Ramos (cell line): Measurements from ENCODE around the gene BRSK1.

Experiments used
- in situ Hi-C: fragments of 300-500 bp; cut with MboI; formaldehyde crosslinking; loops from one replicate; pipeline ENCODE4 v1.14.3; 2022; ENCODE audit warnings: low sequenced_read_pairs; ENCODE audit not compliant: unreplicated experiment

The BRSK1 gene

DNA sequence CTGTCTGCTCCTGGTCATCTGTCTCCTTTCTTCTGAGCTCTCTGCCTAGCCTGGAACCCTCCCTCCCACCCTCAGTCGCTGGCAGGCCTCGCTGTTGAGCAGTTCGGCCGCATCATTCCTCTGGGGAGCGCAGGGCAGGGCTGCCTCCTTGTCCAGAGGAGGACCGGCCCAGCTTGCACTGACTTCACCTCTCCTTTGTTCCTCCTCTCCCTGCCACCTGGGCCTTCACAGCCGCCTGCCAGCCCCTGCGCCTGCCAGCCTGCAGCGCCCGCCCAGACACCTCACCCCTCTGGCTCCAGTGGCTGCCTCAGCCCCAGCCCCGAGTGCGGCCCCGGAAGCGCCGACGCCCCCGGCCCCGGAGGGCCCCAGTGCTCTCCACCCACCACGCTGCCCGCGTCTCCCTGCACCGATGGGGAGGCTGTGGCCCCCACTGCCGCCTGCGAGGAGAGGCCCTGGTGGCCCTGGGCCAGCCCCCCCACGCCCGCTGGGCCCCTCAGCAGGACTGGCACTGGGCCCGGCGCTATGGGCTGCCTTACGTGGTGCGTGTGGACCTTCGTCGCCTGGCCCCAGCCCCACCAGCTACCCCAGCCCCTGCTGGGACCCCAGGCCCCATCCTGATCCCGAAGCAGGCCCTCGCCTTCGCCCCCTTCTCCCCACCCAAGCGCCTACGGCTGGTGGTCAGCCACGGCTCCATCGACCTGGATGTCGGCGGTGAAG lies 63.1 kb downstream of the BRSK1 start:
- in situ Hi-C loops, result no loop called here

GRCh38 chr19:55347442-55348009 lies 63.7 kb downstream of the BRSK1 start:
- in situ Hi-C loops, result no loop called here

GRCh38 chr19:55348317-55349034 lies 64.7 kb downstream of the BRSK1 start:
- in situ Hi-C loops, result no loop called here

DNA sequence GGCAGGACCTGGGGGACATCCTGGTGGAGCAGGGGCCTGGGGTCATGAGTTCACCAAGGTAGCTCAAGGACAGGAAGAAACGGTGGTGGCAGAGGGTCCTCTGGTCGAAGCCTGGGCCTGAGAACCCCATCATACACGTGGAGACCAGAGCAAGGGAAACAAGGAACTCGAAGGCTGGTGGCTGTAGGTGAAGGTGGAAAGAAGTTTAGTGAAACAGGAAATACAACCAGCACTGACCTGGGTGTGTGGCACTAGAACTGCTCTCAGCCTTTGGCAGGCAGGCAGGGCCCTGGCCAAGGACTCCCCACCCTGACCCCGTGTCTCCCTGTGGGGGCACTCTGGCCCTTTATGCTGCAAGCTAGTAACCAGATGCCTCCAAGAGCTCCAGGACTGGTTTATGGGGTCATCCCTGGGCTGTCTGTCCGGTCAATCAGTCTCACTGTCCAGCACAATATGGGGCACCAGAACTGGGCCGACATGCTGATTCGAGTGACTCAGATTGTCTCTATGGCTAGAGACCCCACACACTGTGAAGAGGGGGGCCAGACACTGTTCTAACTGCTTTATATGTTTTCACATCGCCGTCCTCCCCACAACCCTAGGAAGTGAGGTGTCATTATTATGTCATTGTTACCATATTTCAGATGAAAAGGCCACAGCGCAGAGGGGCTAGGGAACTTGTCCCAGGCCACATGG lies 67.0 kb downstream of the BRSK1 start:
- in situ Hi-C loops, result no loop called here

DNA sequence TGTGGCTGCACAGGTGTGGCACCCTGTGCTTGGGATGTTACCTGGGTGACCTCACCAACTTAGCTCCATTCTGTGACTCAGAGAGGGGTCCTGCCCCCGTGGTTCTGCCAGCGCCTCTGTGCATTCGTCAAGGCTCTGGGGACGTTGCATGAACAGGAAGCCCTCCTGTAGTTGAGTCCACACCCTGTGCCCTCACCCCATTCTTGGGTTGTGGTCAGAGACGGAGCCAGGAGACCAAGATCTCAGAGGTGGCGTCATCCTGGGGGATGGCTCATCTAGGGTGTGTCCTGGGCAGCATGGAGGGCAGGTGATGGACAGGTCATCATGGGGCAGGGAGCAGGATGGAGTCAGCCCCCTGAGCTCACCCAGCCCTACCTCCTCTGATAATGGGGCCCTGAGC lies 68.2 kb downstream of the BRSK1 start:
- in situ Hi-C loops, result no loop called here

DNA sequence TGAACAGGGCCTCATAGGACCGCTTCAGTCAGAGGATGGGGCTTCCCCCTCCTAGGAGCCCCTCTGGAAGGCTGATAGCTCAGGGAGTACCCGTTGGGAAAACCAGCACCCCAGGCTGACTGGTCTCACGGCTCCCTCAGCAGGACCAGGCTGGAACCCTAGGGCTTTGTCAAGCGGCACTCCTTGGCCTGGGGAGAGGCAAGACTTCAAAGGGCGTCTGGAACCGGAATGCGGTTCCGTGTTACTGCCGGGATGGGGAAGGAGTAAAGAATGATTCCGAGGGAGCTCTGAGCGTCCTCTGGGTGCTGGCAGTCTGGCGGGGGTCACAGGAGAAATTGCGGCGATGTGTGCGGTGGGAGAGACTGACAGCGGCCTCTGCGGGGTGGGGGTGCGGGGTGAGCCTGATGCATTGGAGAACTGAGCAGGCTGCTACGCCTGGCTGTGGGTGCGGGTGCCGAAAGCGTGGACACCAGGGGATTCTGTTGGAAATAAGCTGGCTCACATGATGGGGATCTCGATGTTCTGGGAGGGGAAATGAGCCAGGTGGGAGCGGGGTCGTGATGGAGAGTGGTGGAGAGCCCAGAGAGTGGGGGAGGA lies 68.8 kb downstream of the BRSK1 start:
- in situ Hi-C loops, result no loop called here

- in situ Hi-C loops, result no loop called here
These were observed 69.6 kb downstream of the BRSK1 start for GRCh38 chr19:55353356-55353802.

GRCh38 chr19:55353803-55354697 lies 70.3 kb downstream of the BRSK1 start:
- in situ Hi-C loops, result no loop called here

DNA sequence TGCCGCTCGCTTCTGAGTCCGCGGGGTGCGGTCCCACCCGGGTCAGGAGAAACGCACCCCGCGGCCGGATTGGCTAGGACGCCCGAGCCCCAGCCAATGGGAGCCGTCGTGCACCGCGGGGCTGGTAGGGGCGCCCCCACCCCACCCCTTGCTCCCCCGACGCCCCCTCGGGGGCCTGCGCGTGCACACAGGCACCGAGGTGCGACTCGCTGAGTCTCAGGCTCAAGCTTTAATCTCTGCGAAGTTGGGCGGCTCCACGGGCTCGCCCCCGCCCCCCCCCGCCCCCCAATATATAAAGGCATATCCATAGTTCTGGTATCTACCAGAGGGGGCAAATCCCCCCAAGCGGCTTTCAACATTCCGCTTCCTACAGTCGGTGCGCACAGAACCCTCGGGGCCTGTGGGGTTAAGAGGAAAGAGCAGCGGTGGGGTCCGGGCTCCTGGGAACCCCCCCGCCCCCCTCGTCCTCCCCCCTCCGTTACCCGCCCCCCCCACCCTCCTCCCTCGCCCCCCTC lies 71.0 kb downstream of the BRSK1 start, which contains the start of gene COX6B2:
Gene COX6B2 (minus strand): TSS at position 22 of the 515 bp plus-strand sequence. CDS start 198 bp downstream, outside the sequence.
- in situ Hi-C loops, result no loop called here

DNA sequence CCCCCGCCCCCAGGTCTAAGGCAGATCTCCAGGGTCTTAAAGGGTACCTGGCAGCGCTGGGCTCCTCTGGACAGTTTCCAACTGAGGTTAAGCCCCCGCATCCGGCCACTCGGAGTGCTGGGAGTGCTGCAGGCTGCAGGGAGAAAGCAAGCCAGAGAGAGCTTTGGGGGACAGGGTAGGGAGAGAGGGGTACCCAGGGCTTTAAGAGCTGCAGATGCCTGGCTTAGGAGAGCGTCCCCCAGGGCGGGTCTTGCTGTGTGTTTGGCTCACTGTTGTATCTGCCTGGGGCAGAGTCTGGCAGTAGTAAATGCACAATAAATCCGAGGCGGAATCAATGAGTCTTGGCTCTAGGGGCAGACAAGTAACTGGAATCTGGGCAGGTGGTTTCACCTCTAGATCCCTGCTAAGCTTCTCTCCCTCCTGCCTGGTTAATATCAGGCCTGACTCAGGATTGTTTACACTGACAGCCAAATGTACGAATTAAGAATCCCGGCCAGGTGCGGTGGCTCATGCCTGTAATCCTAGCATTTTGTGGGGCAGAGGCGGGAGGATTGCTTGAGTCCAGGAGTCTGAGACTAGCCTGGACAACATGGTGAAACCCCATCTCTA lies 71.5 kb downstream of the BRSK1 start:
- in situ Hi-C loops, result no loop called here

- in situ Hi-C loops, result no loop called here
These were observed 74.7 kb downstream of the BRSK1 start for GRCh38 chr19:55358493-55358892.

DNA sequence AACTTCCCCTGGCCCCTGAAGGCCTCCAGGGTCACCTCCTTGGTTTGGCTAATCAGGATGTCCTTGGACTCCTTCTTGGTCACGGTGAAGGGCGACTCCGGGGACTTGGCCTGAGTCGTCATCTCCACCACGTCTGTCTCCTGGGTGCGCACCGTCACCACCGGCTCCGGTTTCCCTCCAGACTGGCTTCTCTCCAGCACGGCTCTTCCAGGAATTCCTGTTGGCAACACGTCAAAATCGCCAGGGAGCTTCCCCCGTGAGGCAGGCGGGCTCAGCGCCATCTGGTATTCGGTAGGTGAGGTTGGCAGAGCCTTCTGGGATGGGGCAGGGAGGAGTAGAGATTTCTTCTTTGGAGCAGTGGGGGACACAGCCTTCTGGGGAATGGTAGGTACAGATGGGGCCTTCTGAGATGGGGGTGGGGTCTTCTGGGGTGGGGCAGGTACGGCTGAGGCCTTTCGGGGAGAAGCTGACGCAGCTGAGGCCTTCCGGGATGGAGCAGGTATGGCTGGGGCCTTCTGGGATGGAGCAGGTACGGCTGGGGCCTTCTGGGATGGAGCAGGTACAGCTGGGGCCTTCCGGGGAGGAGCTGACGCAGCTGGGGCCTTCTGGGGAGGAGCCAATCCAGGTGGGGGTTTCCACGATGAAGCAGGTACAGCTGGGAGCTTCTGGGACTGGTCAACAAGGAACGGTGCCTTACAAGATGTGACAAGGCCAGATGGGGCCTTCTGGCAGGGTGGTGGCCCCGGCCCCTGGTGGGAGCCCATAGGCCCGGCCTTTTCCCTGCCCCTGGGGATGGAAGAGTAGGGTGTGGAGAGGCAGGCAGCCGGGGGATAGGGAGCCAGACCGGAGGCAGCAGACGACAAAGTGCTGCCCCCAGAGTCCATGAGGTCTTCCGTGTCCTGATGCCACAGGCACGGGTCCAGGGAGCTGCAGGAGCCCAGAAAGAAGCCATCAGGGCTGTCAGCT lies 75.4 kb downstream of the BRSK1 start:
- in situ Hi-C loops, result no loop called here

DNA sequence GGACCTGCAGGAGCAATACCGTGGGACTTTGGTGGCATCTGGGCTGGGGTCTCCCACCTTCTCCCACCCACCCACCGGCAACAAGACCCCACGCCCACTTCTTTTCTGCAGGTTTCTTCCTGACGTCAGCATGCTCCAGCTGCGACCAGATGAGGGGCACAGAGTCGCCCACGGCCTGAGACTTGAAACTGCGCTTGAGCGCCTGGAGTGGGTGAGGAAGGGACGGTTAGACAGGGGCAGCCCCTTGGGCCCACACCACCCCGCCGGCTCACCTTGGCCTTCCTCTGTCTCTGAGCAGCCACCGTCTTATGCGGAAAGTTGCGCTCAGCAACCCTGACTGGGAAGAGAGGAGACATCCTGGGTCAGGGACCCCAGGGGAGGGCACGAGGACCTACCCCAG lies 77.1 kb downstream of the BRSK1 start:
- in situ Hi-C loops, result no loop called here
